ENCODE results near the gene SHD. TPM values are rescaled to one million over a fixed set of nuclear protein-coding genes. Genes with fewer than 3 reads are reported as not detected.
"Not testable (repeated sequence)": the region's sequence is repeated elsewhere in the genome, so short reads cannot be mapped to it uniquely, and the experiment has no call there.

The SHD gene
- total RNA-seq, 1 experiment from 2014 or later: 3.5 TPM

DNA sequence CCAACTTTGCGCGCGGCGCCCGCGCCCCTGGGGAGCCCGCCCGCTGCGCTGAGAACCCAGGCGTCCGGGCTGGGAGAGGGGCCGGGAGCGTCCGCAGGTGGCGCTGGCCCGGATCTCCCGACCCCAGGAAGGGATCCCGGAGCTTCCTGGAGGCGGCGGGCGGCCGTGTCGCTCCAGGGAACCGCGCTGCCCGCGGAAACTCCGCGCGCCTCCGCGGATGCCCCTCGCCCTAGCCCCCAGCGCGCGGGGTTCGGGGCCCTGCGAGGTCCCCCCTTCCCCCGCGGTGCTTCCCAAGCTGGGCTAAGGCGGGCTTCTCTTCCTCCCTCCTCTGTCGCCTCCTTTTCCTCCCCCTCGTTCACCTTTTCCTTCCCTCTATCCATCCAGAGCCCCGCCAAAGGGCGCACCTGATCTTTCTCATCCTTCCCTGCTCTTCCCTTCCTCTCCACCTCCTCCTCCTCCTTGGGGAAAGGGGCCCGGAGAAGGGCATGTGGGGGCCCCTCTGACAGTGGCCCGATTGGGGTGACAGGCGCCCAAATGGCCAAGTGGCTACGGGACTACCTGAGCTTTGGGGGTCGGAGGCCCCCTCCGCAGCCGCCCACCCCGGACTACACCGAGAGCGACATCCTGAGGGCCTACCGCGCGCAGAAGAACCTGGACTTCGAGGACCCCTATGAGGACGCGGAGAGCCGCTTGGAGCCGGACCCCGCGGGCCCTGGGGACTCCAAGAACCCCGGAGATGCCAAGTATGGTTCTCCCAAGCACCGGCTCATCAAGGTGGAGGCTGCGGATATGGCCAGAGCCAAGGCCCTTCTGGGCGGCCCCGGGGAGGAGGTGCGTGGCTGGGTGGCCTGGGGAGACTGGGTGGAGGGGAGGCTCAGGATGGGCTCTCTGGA, 710 bp downstream of the SHD start:
- TF ChIP-seq, protein P1, sequence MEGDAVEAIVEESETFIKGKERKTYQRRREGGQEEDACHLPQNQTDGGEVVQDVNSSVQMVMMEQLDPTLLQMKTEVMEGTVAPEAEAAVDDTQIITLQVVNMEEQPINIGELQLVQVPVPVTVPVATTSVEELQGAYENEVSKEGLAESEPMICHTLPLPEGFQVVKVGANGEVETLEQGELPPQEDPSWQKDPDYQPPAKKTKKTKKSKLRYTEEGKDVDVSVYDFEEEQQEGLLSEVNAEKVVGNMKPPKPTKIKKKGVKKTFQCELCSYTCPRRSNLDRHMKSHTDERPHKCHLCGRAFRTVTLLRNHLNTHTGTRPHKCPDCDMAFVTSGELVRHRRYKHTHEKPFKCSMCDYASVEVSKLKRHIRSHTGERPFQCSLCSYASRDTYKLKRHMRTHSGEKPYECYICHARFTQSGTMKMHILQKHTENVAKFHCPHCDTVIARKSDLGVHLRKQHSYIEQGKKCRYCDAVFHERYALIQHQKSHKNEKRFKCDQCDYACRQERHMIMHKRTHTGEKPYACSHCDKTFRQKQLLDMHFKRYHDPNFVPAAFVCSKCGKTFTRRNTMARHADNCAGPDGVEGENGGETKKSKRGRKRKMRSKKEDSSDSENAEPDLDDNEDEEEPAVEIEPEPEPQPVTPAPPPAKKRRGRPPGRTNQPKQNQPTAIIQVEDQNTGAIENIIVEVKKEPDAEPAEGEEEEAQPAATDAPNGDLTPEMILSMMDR (IDR thresholded peaks at IDR 0.05; ENCODE audit: insufficient read depth in 1 of 2, low read depth in 1 of 2, low read length in 1 of 2, severe bottlenecking in 1 of 2, unreplicated experiment in 1 of 2): no peak
- Mint-ChIP-seq H3K9me3 (ENCODE audit: unreplicated experiment) (no peaks in the 10 kb centered on the region), H3K4me1 (ENCODE audit: low read depth, unreplicated experiment) (peaks cover 7% of the 10 kb centered on the region), H3K27me3 (ENCODE audit: insufficient read depth, unreplicated experiment) (peaks cover 7% of the 10 kb centered on the region), H3K36me3 (ENCODE audit: insufficient read depth, unreplicated experiment) (peaks cover 6% of the 10 kb centered on the region), H3K4me3 (ENCODE audit: unreplicated experiment) (peak overlapping the region; percentile 85), H3K27ac (ENCODE audit: unreplicated experiment) (no peak overlapping the region)
- Histone ChIP-seq H3K4me1 (peaks cover 13% of the 10 kb centered on the region), H3K9me3 (no peaks in the 10 kb centered on the region), H3K4me3 (ENCODE audit: low read depth, low read length) (peak overlapping the region; percentile 42), H3K27me3 (replicated peaks; ENCODE audit: control insufficient read depth, insufficient read depth, low read length) (no peaks in the 10 kb centered on the region), H3K36me3 (ENCODE audit: control insufficient read depth, insufficient read depth, low read length) (no peaks in the 10 kb centered on the region)
- POLR2A ChIA-PET: no interaction called here
- BruUV-seq (replicated peaks): no TSS peak
- CTCF ChIA-PET: no interaction called here
- DNase-seq: no peak
- intact Hi-C loops (cut with micrococcal nuclease; ENCODE audit: unreplicated experiment): loop anchor here (5.0 kb wide), 1 partner anchor 63 kb away; the partner anchor contains the start of gene MPND

DNA sequence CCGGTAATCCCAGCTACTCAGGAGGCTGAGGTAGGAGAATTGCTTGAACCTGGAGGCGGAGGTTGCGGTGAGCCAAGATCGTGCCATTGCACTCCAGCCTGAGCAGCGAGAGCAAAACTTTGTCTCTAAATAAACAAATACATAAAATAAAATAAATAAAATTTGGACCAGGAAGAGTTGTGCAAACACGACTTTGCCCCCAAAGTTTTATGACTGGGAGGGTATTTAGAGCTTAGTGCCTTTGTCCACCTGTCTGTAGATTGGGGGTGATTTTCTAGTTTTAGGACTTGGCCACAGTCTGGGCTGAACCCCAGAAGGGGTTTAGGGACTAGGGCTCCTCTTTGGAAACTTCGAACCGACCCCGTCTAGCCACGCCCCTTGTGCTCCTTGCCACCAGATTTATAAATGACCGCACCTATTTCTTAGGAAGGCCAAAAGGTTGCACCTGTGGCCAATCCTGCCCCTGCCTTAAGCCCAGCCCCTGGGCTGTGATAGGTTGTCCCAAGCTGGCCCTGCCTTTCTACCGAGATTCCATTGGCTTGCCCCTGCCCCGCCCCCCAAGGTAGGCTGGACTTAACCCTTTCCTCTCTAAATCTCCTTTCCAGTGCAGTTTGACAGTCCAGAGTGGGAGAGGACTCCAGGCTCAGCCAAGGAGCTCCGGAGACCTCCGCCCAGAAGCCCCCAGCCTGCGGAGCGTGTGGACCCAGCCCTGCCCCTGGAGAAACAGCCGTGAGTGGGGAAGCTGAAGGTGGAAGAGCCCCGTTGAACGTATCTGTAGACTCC, 5.3 kb downstream of the SHD start:
- peaks cover 6% of the 10 kb centered on the region for H3K9me3 Mint-ChIP-seq (ENCODE audit: unreplicated experiment)
- ChIA-PET CTCF (interaction anchor here (0.8 to 1.7 kb wide), 3 partner anchors 17 to 86 kb away, joined by 4 to 10 read pairs (median 4); no protein-coding TSS in a partner anchor), POLR2A (interaction anchor here (1.5 kb wide), 1 partner anchor 59 kb away, joined by 9 read pairs; the partner anchor contains the start of gene MPND)
- Histone ChIP-seq H3K36me3 (ENCODE audit: control insufficient read depth, insufficient read depth, low read length) (no peaks in the 10 kb centered on the region), H3K4me1 (peaks cover 16% of the 10 kb centered on the region), H3K4me3 (ENCODE audit: low read depth, low read length) (peak overlapping the region; percentile 36), H3K27me3 (replicated peaks; ENCODE audit: control insufficient read depth, insufficient read depth, low read length) (no peaks in the 10 kb centered on the region), H3K9me3 (no peaks in the 10 kb centered on the region)
- H3K27me3 Mint-ChIP-seq (ENCODE audit: insufficient read depth, unreplicated experiment): peaks cover 4% of the 10 kb centered on the region
- peaks cover 6% of the 10 kb centered on the region for H3K36me3 Mint-ChIP-seq (ENCODE audit: insufficient read depth, unreplicated experiment)
- TF ChIP-seq, protein P1 (IDR thresholded peaks at IDR 0.05; ENCODE audit: insufficient read depth in 1 of 2, low read depth in 1 of 2, low read length in 1 of 2, severe bottlenecking in 1 of 2, unreplicated experiment in 1 of 2): no peak
- peak overlapping the region; percentile 66 for H3K4me3 Mint-ChIP-seq (ENCODE audit: unreplicated experiment)
- DNase-seq: peak; percentile 88 to 94
- intact Hi-C loops (cut with micrococcal nuclease; ENCODE audit: unreplicated experiment): loop anchor here (5.0 kb wide), 1 partner anchor 58 kb away; the partner anchor contains the start of gene MPND
- H3K27ac Mint-ChIP-seq (ENCODE audit: unreplicated experiment): peak overlapping the region; percentile 59
- peaks cover 14% of the 10 kb centered on the region for H3K4me1 Mint-ChIP-seq (ENCODE audit: low read depth, unreplicated experiment)
- no TSS peak for BruUV-seq (replicated peaks)

- H3K36me3 Mint-ChIP-seq (ENCODE audit: insufficient read depth, unreplicated experiment): peaks cover 6% of the 10 kb centered on the region
- Histone ChIP-seq H3K4me3 (ENCODE audit: low read depth, low read length) (peak overlapping the region; percentile 36), H3K4me1 (peaks cover 14% of the 10 kb centered on the region), H3K9me3 (no peaks in the 10 kb centered on the region), H3K36me3 (ENCODE audit: control insufficient read depth, insufficient read depth, low read length) (no peaks in the 10 kb centered on the region), H3K27me3 (replicated peaks; ENCODE audit: control insufficient read depth, insufficient read depth, low read length) (no peaks in the 10 kb centered on the region)
- peaks cover 6% of the 10 kb centered on the region for H3K9me3 Mint-ChIP-seq (ENCODE audit: unreplicated experiment)
- no TSS peak for BruUV-seq (replicated peaks)
- CTCF ChIA-PET: interaction anchor here (1.2 to 1.7 kb wide), 2 partner anchors 18 to 85 kb away, joined by 4 to 10 read pairs; no protein-coding TSS in a partner anchor
- H3K27me3 Mint-ChIP-seq (ENCODE audit: insufficient read depth, unreplicated experiment): no peaks in the 10 kb centered on the region
- POLR2A ChIA-PET: interaction anchor here (1.5 kb wide), 1 partner anchor 58 kb away, joined by 9 read pairs; the partner anchor contains the start of gene MPND
- H3K4me3 Mint-ChIP-seq (ENCODE audit: unreplicated experiment): peak overlapping the region; percentile 66
- TF ChIP-seq, protein P1 (IDR thresholded peaks at IDR 0.05; ENCODE audit: insufficient read depth in 1 of 2, low read depth in 1 of 2, low read length in 1 of 2, severe bottlenecking in 1 of 2, unreplicated experiment in 1 of 2): no peak
- no peak for DNase-seq
- H3K4me1 Mint-ChIP-seq (ENCODE audit: low read depth, unreplicated experiment): peaks cover 8% of the 10 kb centered on the region
- intact Hi-C loops (cut with micrococcal nuclease; ENCODE audit: unreplicated experiment): loop anchor here (5.0 kb wide), 1 partner anchor 57 kb away; the partner anchor contains the start of gene MPND
- H3K27ac Mint-ChIP-seq (ENCODE audit: unreplicated experiment): peak overlapping the region; percentile 59
Measured at GRCh38 chr19:4284974-4285373, 5.9 kb downstream of the SHD start.

DNA sequence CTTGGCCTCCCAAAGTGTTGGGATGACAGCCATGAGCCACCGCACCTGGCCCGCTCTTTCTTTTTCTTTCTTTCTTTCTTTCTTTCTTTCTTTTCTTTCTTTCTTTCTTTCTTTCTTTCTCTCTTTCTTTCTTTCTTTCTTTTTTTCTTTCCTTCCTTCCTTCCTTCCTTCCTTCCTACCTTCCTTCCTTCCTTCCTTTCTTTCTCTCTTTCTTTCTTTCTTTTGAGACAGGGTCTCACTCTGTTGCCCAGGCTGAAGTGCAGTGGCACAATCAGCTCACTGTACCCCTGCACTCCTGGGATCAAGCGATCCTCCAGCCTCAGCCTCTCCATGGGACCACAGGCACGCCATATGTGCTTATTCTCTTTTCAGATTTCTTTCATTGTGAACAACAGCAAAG, 7.1 kb downstream of the SHD start:
- H3K9me3 ChIP-seq; H3K9me3 Mint-ChIP-seq (ENCODE audit: unreplicated experiment); H3K36me3 ChIP-seq (ENCODE audit: control insufficient read depth, insufficient read depth, low read length); H3K27me3 Mint-ChIP-seq (ENCODE audit: insufficient read depth, unreplicated experiment); H3K27me3 ChIP-seq (replicated peaks; ENCODE audit: control insufficient read depth, insufficient read depth, low read length); CTCF ChIA-PET; H3K36me3 Mint-ChIP-seq (ENCODE audit: insufficient read depth, unreplicated experiment); intact Hi-C loops (cut with micrococcal nuclease; ENCODE audit: unreplicated experiment); BruUV-seq (replicated peaks); H3K4me1 Mint-ChIP-seq (ENCODE audit: low read depth, unreplicated experiment); H3K4me3 ChIP-seq (ENCODE audit: low read depth, low read length); POLR2A ChIA-PET; H3K27ac Mint-ChIP-seq (ENCODE audit: unreplicated experiment); DNase-seq: not testable (repeated sequence)
- H3K4me3 Mint-ChIP-seq (ENCODE audit: unreplicated experiment): peak overlapping the region; percentile 23
- H3K4me1 ChIP-seq: peaks cover 13% of the 10 kb centered on the region
